HG03103 (cell line): ENCODE measurements around the gene TXNL4A.

Source experiments
- ATAC-seq: cut with Tn5 transposase; IDR thresholded peaks from one replicate; pipeline ENCODE4 v1.9.1; 2021; ENCODE audit warnings: low read depth; ENCODE audit not compliant: unreplicated experiment

The TXNL4A gene

DNA sequence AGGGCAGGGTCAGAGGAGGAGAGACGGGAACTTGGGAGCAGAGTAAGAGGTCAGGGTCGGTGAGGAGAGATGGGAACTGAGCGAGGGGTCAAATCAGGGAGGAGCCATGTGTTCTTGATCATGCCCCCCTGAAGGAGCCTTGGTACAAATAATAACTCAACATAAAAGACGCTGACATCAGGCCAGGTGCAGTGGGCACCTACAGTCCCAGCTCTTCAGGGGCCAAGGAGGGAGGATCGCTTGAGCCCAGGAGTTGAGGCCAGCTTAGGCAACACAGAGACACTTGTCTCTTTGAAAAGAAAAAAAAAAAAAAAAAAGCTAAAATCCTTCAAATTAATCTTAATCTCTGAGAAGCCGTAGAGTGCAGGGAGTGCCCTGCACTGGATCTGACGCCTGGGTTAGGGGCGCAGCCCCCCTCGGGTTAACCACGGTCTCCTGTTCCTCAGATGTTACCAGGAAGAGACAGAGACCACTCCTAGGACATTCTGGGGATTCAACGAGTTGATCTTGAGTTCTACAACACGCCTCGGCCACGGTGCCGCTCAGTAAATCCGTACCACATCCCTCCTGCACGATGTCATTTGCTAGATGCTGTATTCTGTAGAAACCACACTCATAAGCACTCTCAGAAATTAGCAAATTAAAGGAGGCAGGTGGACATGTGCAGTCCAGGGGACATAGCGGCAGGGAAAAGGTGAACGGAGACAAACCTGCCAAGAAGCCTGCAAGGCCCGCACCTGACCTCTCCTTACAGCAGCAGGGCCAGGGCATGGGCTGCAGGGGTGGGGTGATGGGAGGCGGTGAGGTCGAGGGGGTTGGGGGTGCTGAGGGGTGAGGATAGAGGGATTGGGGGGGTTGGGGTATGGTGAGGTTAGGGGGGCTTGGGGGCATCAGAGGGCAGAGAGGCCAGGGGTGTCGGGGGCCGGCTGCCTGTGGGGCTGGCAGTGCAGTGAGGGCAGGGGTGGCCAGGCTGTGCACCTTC, 66.1 kb downstream of the TXNL4A start:
- no peak for ATAC-seq
